RWPE2 (cell line): Measurements from ENCODE around the gene CKAP4.

Experiments used
- ATAC-seq: fragments of 200-7000 bp; cut with Tn5 transposase; 3 replicates; pipeline ENCODE4 v1.9.1; 2021; ENCODE audit warnings: low read depth
- DNase-seq: peaks from one replicate; pipeline ENCODE4 v3.0.0-alpha.2; 2020; ENCODE audit warnings: low spot score
- H3K27ac ChIP-seq: fragments of 450-650 bp; 2 replicates; pipeline ENCODE4 v1.5.1; 2017; ENCODE audit warnings: mild to moderate bottlenecking; ENCODE audit not compliant: poor library complexity, severe bottlenecking
- H3K27me3 ChIP-seq: fragments of 250-450 bp; sonication (Bioruptor Pico); 2 replicates; pipeline ENCODE4 v1.5.1; 2021; ENCODE audit warnings: mild to moderate bottlenecking, moderate library complexity; ENCODE audit not compliant: insufficient read depth, poor library complexity, severe bottlenecking
- H3K36me3 ChIP-seq: fragments of 250-450 bp; sonication (Bioruptor Pico); 2 replicates; pipeline ENCODE4 v1.5.1; 2020; ENCODE audit warnings: low read depth, mild to moderate bottlenecking, moderate library complexity
- H3K4me1 ChIP-seq: fragments of 250-450 bp; sonication (Bioruptor Pico); 2 replicates; pipeline ENCODE4 v1.5.1; 2021; ENCODE audit warnings: mild to moderate bottlenecking, moderate library complexity; ENCODE audit not compliant: insufficient read depth, poor library complexity, severe bottlenecking
- H3K4me3 ChIP-seq: fragments of 250-450 bp; sonication (Bioruptor Pico); 2 replicates; pipeline ENCODE4 v1.5.1; 2021; ENCODE audit warnings: mild to moderate bottlenecking, moderate library complexity; ENCODE audit not compliant: severe bottlenecking
- H3K9me3 ChIP-seq: fragments of 250-450 bp; sonication (Bioruptor Pico); 2 replicates; pipeline ENCODE4 v1.5.1; 2021; ENCODE audit warnings: mild to moderate bottlenecking, moderate library complexity; ENCODE audit not compliant: severe bottlenecking
- CTCF ChIP-seq: fragments of 450-650 bp; IDR thresholded peaks from one replicate; pipeline ENCODE4 v1.5.1; 2017; ENCODE audit warnings: mild to moderate bottlenecking, moderate library complexity; ENCODE audit not compliant: poor library complexity, severe bottlenecking

CKAP4 gene

GRCh38 chr12:106227641-106228319 lies 20.0 kb downstream of the CKAP4 start:
- no peak for TF ChIP-seq CTCF
- H3K4me1 ChIP-seq = peaks cover 14% of the 10 kb centered on the region
- H3K9me3 ChIP-seq = no peaks in the 10 kb centered on the region
- H3K27me3 ChIP-seq = no peaks in the 10 kb centered on the region
- H3K36me3 ChIP-seq = no peaks in the 10 kb centered on the region
- no peak overlapping the region for H3K4me3 ChIP-seq
- ATAC-seq = peak; percentile 82
- peak; percentile 90 for DNase-seq
- H3K27ac ChIP-seq = peak overlapping the region; percentile 69

- no peaks in the 10 kb centered on the region for H3K9me3 ChIP-seq
- H3K27me3 ChIP-seq = no peaks in the 10 kb centered on the region
- H3K27ac ChIP-seq = peak overlapping the region; percentile 69
- H3K4me3 ChIP-seq = no peak overlapping the region
- DNase-seq = no peak
- H3K36me3 ChIP-seq = no peaks in the 10 kb centered on the region
- peaks cover 14% of the 10 kb centered on the region for H3K4me1 ChIP-seq
- ATAC-seq = peak; percentile 59
- peak; percentile 88 for TF ChIP-seq CTCF
Observed at GRCh38 chr12:106226884-106227640, 20.8 kb downstream of the CKAP4 start.

DNA sequence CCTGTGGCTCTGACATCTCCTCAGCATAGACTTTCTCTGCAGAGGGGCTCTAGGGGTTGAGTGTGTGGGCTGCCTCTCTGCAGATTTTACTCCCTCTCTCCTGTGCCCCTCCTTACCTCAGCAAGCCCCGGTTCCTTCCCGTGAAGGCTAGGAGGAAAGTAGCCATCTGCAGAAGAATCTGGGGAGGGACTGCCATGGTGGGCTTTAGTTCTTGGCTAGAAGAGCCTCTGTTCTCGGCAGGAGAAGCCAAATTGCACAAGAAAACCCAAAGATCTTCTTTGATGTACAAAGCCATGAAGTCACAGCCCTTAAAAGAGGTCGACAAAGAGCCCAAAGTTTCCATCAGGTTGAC lies 23.5 kb downstream of the CKAP4 start:
- ATAC-seq = no peak
- no peak for DNase-seq
- Histone ChIP-seq H3K4me1 (peaks cover 14% of the 10 kb centered on the region), H3K9me3 (no peaks in the 10 kb centered on the region), H3K27ac (no peak overlapping the region), H3K4me3 (no peak overlapping the region), H3K36me3 (no peaks in the 10 kb centered on the region), H3K27me3 (no peaks in the 10 kb centered on the region)
- TF ChIP-seq CTCF = peak; percentile 74

DNA sequence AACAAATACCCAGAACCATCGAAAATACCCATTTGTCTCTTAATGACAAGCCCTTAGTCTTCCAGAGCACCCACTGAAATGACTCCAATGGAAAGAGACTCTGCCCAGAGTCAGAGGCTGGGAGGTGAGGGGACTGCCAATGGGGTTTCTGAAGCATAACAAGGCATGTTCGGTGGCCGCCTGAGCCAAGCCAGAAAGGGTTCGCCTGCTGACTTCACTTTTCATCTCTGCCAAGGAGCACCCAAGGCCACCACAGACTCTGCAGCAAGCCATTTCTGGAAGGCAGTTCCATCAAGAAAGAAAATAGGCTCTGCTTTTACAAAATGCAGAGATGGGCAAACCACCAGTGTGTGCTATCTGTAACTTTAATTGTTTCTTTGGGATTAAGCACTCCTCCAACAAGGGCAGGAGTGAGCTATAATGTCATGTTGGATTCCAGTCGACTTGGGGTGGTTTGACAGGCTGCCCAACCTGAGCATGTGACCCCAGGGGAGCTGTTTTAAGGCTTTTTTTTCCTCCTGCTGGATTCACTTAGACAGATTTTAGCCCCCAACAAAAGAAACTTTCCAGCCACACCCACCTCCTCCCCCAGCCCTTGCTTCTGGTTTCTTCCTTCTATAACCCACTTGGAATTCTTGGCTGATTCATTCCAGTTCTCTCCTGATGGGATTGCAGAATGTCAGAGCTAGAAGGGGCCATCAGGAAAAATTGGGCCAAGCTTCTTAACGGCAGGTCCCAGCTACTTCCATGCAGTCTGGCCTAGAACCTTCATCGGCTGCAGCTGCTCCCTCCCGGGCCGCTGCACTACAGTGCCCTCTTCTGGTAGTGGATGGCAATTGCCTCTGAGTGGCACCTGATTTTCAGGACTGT lies 24.1 kb downstream of the CKAP4 start:
- no peak overlapping the region for H3K4me3 ChIP-seq
- TF ChIP-seq CTCF = peak; percentile 95

More for the DNA sequence above, 24.1 kb downstream of the CKAP4 start:
- Histone ChIP-seq H3K27me3 (no peaks in the 10 kb centered on the region), H3K27ac (no peak overlapping the region), H3K36me3 (no peaks in the 10 kb centered on the region), H3K9me3 (no peaks in the 10 kb centered on the region), H3K4me1 (peaks cover 14% of the 10 kb centered on the region)
- DNase-seq (no peak), ATAC-seq (peak; percentile 61; the same call in 2 of the 3 replicates)
